KBM-7 (cell line): Measurements from ENCODE around the gene SNAI3.

ENCODE experiments used
- DNase-seq: peaks from one replicate; pipeline ENCODE4 v3.0.0-alpha.2; 2015
- in situ Hi-C: fragments of 300-500 bp; cut with MboI; formaldehyde crosslinking; loops from 2 replicates; pipeline ENCODE4 v1.14.3; 2020; ENCODE audit warnings: low sequenced_read_pairs, low pct_unique_long_range_greater_than_20kb, mixed read lengths

SNAI3 gene

DNA sequence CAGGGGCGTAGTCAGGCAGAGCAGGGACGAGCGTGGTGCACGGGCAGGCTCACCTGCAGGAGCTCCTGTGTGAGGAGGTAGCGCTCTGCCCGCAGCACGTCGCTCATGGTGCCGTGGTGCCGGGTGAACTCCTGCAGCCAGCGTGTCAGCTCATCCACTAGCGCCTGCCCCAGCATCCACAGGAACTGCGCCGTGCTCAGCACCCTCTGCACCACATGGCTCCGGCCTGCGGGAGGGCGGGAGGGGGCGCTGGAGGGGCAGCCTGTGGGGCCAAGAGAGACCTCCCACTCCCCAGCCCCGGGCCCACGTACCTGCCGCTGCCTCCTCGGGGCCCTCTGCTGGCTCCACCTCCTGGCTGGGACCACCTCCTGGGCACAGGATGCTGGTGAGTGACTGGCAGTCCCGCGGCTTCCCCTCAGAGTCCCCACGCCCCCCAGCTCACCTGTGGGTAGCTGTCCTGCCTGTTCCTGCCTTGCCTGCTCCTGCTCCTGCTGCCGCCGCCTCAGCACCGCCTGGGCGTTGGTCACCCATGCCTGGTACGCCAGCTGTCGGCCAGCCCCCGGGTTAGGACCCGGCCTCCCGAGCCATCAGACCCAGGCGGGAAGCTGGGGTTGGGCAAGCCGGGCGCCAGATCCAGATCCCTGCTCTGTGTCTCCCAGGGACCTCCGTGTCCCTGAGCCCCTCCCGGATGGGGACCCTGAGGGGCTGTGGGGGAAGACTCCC lies 36.6 kb upstream of the SNAI3 start:
- DNase-seq, result no peak
- in situ Hi-C loops, result no loop called here

DNA sequence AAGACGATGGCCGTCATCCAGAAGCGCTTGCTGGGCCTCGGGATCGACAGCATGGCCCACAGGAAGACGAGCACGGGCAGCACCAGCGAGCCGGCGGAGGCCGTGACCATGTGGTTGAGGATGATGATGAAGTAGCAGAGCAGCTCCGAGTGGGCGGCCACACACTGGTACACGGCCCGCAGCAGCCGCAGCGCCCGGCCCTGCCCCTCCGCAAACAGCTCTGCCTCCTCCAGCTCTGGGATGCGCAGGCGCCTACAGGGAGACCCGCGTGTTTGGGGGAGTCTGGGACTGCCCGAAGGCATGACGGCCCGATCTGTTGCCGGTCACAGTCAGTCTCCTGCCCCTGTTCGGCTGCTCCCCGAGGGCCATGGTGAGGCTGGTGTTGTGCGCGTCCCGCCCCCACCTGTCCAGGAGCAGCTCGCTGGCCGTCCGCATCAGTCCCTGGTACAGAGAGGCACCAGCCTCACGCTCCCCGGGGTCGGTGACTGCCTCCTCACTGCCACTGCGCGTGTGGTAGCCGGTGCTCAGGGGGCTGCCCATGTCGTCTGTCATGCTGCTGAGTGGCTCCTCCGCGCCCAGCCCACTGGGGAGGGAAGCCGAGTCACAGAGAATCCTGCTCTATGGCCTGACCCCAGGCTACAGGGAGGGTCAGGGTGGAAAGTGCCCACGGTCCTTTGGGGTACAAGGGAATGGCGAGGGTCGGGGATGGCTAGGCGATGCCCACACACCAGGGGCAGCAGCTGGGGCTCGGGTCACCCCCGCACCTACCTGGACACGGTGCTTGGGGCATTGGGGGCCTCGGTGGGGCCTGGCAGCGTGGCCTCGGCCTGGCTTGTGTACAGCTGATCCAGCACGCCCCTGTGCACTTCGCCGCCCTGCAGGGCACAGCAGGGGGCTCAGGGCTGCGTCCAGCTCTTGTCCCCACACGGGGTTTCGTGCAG lies 35.8 kb upstream of the SNAI3 start:
- in situ Hi-C loops, result no loop called here
- no peak for DNase-seq

DNA sequence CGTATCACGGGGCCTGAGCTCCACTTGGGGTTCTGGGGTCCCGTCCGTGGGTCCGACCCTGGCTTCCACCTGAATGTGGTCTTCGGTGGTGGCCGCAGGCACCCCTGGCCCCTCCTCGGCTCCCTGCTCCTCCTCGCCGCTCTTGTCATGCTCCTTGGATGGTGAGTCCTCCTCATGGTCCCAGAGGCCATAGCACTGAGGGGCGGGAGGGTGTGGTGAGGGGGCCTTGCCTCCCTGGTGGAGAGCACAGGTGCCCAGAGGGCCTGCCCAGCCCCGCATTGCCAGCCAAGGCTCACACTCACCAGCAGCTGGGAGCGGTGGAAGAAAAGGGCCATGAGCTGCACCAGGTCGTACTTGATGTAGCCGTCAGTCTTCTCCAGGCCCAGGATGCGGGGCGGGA lies 34.9 kb upstream of the SNAI3 start:
- DNase-seq, result no peak
- in situ Hi-C loops, result no loop called here

DNA sequence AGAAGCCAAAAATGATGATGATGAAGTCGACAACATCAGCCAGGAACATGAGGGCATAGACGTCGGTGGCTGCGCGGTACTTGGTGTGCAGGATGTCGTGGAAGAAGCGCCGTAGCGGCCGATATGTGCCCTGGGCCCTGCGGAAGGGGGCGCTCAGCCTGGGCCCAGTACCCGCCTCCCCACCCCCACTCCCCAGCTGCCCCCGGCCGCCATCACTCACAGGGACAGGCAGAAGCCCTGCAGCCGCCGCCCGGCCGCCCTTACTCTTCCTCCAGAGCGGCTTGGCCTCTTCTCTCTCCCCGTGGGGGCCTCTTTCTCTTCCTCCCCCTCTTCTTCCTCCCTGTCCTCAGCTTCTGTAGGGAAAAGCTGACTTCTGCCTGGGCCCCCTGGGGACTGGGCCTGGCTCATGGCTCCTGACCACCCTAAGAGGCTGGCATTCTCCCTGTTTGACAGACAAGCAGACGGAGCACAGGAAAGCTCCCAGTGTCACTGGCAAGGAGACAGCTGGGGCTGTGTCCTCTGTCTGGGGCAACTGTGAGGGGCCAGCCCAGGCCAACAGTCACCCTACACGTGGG lies 34.2 kb upstream of the SNAI3 start:
- no peak for DNase-seq
- in situ Hi-C loops, result no loop called here

DNA sequence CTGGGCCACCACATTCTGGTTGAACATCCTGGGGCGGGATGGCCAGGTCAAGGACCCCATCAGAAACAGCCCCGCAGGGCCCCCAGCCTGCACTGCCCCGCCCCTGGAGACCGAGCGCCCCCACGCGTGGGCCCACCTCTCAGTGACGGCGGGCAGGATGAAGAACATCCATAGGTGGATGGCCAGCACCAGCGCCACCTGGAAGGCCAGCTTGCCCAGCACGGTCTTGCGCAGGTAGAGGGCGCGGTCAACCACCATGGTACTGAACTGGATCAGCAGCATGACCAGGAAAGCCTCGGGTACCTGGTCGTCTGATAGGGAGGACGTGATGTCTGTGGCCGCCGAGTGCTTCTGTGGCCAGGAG lies 33.6 kb upstream of the SNAI3 start:
- in situ Hi-C loops, result no loop called here
- no peak for DNase-seq

DNA sequence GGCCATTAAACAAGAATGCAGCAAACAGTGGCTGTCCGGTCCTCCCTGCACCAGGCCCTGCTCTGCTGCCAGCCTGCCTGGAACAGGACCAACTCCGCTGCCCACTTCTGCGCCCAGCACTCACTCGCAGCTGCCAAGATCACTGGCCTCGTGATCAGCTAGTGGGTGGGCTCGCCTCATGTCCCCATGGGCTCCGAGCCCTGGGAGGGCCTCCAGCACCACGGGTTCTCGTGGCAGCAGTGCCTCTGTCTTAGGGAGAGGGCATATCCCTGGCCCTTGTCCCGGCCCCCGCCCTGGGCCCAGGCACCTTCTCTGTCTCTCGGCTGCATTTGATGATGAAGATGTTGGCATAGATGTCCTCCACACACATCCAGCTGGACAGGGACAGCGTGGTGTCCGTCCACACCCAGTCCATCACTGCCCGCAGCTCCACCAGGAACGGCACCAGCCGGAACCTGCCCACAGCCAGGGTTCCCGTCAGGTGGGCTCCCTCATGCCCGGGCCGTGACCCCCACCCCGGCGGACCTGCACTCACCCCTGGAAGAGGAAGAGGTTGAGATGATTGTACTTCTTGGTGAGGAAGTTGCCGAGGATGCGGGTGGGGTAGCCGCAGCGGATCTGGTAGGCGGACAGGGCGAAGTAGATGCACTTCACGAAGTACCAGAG lies 33.1 kb upstream of the SNAI3 start:
- no peak for DNase-seq
- in situ Hi-C loops, result no loop called here

DNA sequence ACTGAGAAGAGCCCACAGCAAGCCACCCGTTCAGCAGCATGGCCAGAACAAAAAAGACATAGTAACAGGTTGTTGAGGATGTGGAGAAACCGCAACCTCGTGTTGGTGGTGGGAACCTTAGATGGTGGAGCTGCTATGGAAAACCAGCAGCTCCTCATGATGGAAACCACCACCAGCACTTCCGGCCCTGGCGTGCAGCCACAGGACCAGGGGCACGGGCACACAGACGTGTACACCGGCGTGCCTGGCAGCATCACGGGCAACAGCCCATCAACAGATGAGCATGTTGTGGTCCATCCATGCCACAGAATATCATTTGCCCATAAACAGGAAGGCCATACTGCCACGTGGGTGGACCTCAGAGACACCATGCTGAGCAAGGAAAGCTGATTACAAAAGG lies 31.9 kb upstream of the SNAI3 start:
- in situ Hi-C loops, result no loop called here
- DNase-seq, result no peak

DNA sequence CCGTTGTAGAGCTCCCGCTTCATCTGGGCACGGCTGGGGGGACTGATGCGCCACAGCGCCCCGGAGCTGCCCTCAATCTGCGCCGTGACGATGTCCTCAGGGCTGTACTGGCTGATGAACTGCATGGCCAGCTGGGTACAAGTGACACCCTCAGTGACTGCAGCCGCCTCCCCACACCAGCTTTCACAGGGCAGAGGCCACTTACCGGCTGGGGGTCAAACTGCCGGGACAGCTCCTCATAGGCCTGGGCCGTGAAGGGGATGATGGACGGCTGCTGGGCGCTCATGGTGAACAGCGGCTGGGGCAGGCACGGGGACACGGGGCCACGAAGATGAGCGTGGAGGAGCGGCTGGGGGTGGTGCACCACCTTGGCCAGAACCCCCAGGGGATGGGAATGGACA lies 30.3 kb upstream of the SNAI3 start:
- DNase-seq, result no peak
- in situ Hi-C loops, result no loop called here

DNA sequence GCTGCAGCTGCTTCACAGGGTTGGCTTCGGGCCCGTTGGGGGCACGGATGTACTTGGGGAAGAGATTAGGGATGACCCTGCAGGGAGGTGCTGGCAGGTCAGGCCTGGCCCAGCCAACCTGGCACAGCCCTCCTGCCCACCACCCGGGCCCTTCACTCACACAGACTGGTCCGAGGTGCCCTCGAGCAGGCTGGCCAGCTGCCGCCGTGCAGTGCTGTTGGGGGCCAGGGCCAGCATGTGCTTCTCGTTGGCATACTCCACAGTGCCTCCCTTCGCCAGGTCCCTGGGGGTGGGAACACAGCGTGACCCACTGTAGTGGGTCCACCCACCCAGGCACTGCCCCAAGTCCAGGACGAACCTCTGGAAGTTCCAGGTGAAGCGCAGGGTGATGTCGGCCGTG lies 29.9 kb upstream of the SNAI3 start:
- in situ Hi-C loops, result no loop called here
- DNase-seq, result no peak

DNA sequence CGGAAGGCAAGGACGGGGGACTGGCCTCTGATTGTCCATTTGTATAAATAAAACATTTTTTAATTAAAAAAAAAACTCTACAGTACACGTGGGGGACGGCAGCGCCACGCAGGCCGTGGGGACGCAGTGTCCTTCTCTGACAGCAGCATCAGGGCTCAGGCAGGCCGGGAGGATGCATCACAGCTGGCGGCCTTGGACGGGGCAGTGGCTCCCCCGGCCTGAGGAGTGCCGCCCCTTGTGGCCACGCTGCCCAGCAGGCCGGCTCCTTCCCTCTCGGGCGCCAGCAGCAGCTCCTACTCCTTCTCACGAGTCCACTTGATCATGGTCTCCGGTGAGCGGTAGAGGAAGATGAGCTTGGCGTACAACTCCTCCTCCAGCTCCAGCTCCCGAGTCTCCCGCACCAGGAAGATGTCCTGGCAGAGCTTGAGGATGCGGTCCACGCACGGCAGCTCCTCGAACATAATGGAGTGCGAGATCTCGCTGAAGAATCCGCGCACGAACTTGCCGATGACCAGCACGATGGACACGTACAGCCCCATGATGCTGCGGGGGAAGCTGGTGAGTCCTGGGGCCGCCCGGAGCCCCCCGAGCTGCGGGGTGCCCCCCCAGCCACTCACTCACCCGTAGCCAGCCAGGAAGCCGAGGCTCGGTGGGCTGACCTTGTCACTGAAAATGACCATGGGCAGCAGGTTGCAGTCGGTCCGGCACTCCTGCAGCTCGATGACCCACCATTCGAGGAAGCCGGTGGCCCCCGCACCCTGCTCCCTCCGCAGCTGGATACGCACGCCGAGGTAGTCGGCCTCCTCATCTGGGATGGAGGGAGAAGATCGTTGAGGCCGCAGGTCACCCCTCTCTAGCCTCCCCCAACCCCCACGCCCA lies 29.2 kb upstream of the SNAI3 start:
- in situ Hi-C loops, result no loop called here
- DNase-seq, result no peak

DNA sequence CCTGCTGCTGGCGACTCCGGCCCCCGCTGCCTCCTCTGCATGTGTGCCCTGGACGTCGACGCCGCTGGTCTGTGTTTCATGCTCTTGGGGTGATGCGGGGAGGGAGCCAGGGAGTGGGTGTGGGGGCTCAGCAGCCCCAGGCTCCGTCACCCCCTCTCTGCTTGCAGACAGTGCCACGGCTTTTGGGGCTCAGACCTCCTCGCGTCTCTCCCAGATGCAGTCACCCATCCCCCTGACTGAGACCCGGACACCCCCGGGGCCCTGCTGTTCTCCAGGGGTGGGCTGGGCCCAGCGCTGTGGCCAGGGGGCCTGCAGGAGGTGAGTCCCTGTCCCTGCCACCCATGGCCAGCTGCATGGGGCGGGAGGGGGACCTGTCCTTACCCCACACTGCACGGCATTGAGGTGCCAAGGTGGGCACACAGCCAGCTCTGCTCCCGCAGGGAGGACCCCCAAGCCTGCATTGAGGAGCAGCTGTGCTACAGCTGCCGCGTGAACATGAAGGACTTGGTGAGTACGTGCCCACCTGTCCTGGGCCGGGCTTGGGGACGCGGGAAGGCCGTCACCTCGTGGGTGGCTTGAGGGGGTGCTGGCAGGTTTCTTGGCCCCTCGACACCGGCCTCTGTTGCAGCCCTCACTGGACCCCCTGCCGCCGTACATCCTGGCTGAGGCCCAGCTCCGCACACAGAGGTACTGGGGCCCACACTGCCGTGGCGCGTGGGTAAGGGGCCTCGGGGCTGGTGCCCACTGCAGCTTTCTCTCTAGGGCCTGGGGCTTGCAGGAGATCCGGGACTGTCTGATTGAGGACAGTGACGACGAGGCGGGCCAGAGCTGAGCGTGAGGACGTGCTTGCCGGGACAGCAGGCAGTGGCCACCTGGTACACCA lies 28.4 kb upstream of the SNAI3 start:
- in situ Hi-C loops, result no loop called here

DNA sequence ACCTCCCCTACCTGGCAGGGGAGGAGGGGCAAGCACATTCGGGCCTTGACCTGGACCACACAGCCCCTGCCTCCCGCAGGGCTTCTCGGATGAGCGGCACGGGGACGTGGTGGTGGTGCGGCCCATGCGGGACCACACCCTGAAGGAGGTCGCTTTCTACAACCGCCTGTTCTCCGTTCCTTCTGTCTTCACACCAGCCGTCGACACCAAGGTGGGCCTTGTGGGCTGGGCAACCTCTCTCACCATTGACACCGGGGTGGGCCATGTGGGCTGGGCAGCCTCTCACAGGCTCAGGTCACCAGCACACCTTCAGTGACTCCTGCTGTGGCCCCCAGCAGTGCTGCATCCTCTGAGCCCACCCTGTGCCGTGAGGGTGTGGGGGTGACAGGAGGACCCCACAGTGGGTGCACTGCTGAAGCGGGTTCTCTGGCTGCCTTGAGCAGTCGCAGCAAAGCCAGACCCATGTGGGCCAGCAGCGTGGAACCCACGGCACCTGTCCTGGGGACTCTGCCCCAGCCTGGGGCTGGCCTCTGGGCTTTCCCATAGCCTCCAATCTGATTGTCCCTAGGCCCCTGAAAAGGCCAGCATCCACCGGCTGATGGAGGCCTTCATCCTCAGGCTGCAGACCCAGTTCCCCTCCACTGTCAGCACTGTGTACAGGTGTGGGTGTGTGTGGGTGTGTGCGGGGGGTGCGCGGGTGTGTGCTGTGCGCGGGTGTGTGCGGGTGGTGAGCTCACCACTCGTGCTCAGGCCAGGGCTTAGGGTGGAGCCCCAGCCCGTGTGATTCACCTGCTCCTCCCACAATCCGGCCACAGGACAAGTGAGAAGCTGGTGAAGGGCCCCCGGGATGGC lies 27.5 kb upstream of the SNAI3 start:
- no peak for DNase-seq
- in situ Hi-C loops, result no loop called here

More for the DNA sequence above, 28.4 kb upstream of the SNAI3 start:
- DNase-seq, result no peak

DNA sequence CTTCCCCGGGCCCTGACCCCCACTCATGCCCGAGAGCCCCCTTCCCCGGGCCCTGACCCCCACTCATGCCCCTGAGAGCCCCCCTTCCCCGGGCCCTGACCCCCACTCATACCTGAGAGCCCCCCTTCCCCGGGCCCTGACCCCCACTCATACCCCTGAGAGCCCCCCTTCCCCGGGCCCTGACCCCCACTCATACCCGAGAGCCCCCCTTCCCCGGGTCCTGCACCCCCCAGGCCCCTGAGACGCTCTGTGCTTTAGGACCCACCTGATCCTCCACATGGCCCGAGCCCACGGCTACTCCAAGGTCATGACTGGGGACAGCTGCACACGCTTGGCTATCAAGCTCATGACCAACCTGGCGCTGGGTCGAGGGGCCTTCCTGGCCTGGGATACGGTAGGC lies 26.7 kb upstream of the SNAI3 start:
- no peak for DNase-seq

DNA sequence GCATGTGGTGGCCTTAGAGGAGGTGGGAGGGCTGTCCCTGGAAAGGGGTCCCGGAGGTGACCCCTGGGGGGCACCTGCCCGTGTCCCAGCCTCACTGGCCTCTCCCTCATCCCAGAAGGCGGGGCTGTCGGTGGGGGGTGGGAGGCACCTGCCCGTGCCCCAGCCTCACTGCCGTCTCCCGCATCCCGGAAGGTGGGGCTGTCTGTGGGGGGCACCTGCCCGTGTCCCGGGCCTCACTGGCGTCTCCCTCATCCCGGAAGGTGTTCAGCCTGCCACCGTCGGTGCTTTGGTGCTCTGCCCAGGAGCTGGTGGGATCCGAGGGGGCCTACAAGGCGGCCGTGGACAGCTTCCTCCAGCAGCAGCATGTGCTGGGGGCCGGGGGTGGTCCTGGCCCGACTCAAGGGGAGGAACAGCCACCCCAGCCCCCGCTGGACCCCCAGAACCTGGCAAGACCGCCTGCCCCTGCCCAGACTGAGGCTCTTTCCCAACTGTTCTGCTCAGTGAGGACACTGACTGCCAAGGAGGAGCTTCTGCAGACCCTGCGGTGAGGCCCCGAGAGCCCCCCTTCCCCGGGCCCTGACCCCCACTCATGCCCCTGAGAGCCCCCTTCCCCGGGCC lies 26.2 kb upstream of the SNAI3 start:
- DNase-seq, result no peak
- in situ Hi-C loops, result no loop called here

More for the DNA sequence above, 26.7 kb upstream of the SNAI3 start:
- in situ Hi-C loops, result no loop called here

DNA sequence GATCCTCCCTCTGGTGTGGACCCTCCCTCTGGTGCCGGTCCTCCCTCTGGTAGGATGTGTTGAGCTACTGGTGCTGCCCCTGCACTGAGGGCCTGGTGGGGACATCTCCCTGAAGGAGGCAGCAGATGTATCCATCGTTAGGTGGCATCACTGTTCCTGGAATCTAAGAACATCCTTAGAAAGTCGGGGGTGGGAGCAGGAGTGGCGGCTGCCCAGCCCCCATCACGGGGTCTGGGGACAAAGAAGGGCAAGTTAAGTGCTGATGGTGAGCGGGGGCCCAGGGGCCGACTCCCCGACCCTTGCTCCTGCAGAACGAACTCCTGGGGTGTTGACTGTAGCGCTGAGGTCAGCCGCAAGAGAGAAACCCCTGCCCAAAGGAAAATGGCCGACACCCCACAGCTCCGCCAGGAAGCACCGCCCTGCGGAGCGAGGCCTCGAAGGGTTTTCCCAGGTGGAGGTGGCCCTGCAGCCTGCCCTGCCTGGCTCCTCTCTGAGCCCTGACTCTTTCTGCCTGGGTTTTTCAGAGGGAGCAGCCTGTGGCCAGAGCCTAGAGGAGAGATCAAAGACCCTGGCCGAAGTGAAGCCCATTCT lies 25.5 kb upstream of the SNAI3 start:
- in situ Hi-C loops, result no loop called here
- DNase-seq, result no peak

DNA sequence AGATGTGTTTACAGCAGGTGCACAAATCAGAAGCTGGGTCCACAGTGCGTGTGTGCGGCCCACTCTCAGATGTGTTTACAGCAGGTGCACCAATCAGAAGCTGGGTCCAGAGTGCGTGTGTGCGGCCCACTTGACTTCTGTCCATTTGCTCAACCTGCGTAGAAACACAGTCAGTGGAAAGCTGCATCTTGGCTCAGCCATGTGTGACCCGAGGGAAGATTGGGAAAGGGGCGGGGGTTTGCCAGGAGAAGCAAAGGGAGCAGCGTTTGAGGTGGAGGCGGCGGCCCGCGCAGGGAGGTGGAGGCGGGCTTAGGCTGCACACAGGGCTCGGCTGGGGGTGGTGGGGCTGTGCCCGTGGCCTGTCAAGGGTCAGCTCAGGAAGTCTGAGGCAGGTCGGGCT lies 24.2 kb upstream of the SNAI3 start:
- in situ Hi-C loops, result no loop called here
- DNase-seq, result no peak
